Left colon (tissue), 2 donors: Measurements from ENCODE around the gene IREB2. TPM values are rescaled to one million over a fixed set of nuclear protein-coding genes. Genes with fewer than 3 reads are reported as not detected.
"Not testable (repeated sequence)": the region's sequence is repeated elsewhere in the genome, so short reads cannot be mapped to it uniquely, and the experiment has no call there.

ENCODE experiments used
- ATAC-seq: fragments of 200-7000 bp; cut with Tn5 transposase; one replicate; pipeline ENCODE4 v1.9.1; 2020; ENCODE audit warnings: mild to moderate bottlenecking, moderate library complexity
- DNase-seq, 2 donors: peaks; one replicate each; pipeline ENCODE4 v3.0.0-alpha.2; 2020
- intact Hi-C, 2 donors: fragments of 100-400 bp; cut with DNase I in 1 of 2; cut with micrococcal nuclease in 1 of 2; formaldehyde crosslinking; loops; one replicate each; pipeline versions ENCODE4 v1.11.2 to v1.14.0; 2022; cut with DNase I, micrococcal nuclease
- total RNA-seq, 2 donors: library from RNA; stranded (reverse); fragmentation: NEBNext Ultra II Directional; extraction: Animal tissue kit (Norgen Biotek cat#: 25700); gene quantifications; one replicate each; pipeline ENCODE4 v1.2.1, GENCODE V29; 2021
- donor health status: DM: no; HTN: no; CAD: no.
- donor health status: DM: yes; HTN: yes; CAD: no.

The IREB2 gene
- total RNA-seq, 2 donors from 2014 or later: 54.2 to 65.2 TPM

GRCh38 chr15:78536134-78536533, 98.1 kb downstream of the IREB2 start:
- intact Hi-C loops: no loop called here
- no peak for DNase-seq
- ATAC-seq: no peak

GRCh38 chr15:78537266-78537905, 99.4 kb downstream of the IREB2 start:
- DNase-seq (no peak), ATAC-seq (no peak)
- intact Hi-C loops: no loop called here

- intact Hi-C loops: no loop called here
- ATAC-seq (no peak), DNase-seq (no peak)
These were observed 100.3 kb downstream of the IREB2 start for GRCh38 chr15:78538358-78538757.

- intact Hi-C loops, ATAC-seq: not testable (repeated sequence)
- DNase-seq: peak; percentile 15 to 30
These were observed 101.6 kb downstream of the IREB2 start for GRCh38 chr15:78539464-78540140.

GRCh38 chr15:78540141-78540870, 102.3 kb downstream of the IREB2 start, which contains the start of gene PSMA4:
Gene PSMA4 (plus strand): TSS chr15:78540444. CDS start chr15:78541928, 1,484 bp downstream.
- ATAC-seq (peak; percentile 90), DNase-seq (peak; percentile 90 to 96)
- intact Hi-C loops: no loop called here

GRCh38 chr15:78540871-78541743, 103.1 kb downstream of the IREB2 start:
- peak in 1 of 2 donors; percentile 5 for DNase-seq
- intact Hi-C loops: no loop called here
- peak; percentile 12 for ATAC-seq

- DNase-seq (no peak), ATAC-seq (no peak)
- intact Hi-C loops: no loop called here
These were observed 103.7 kb downstream of the IREB2 start for GRCh38 chr15:78541744-78542034.

- intact Hi-C loops: no loop called here
- DNase-seq (no peak), ATAC-seq (no peak)
These were observed 104.6 kb downstream of the IREB2 start for GRCh38 chr15:78542647-78543046.

GRCh38 chr15:78550194-78550593, 112.2 kb downstream of the IREB2 start:
- ATAC-seq (no peak), DNase-seq (no peak)
- intact Hi-C loops: no loop called here

- intact Hi-C loops: no loop called here
- ATAC-seq (no peak), DNase-seq (no peak)
These were observed 112.8 kb downstream of the IREB2 start for GRCh38 chr15:78550815-78551214.

Other genes starting within 250 kb of the IREB2 start
- under 1 TPM; 0.45 to 0.58 TPM for gene ACSBG1, start 203.7 kb upstream of the IREB2 start, total RNA-seq
- 10 to 100 TPM; 36.7 to 39.6 TPM for gene DNAJA4, start 173.7 kb upstream of the IREB2 start, total RNA-seq
- 10 to 100 TPM; 33.2 to 35.1 TPM for gene SKIC8, start 138.6 kb upstream of the IREB2 start, total RNA-seq
- gene CRABP1, start 97.9 kb upstream of the IREB2 start, total RNA-seq: 1 to 10 TPM in 1 of 2 donors, under 1 TPM in 1; 0.61 to 1.5 TPM
- 1 to 10 TPM; 6.3 to 7.5 TPM for gene HYKK, start 69.4 kb downstream of the IREB2 start, total RNA-seq
- gene PSMA4, start 102.2 kb downstream of the IREB2 start, total RNA-seq: 100 to 1,000 TPM; 127 to 157 TPM
- gene CHRNA5, start 127.3 kb downstream of the IREB2 start, total RNA-seq: 1 to 10 TPM; 4.6 to 6.9 TPM
- gene CHRNA3, start 182.8 kb downstream of the IREB2 start, total RNA-seq: 1 to 10 TPM; 4.2 to 4.6 TPM
- under 1 TPM in 1 of 2 donors, not detected in 1; 0.25 TPM for gene CHRNB4, start 203.0 kb downstream of the IREB2 start, total RNA-seq